Stimulated activated CD4-positive, alpha-beta T cell treated with anti-CD3 and anti-CD28 coated beads, Interleukin-4, amount 100 ng/mL, for 24 hours (primary cell): ENCODE results near the gene HOXB1.
"Not testable (repeated sequence)": the region's sequence is repeated elsewhere in the genome, so short reads cannot be mapped to it uniquely, and the experiment has no call there.

ENCODE experiments used
- DNase-seq: peaks from one replicate; pipeline ENCODE4 v3.0.0-alpha.2; 2020

HOXB1 gene

GRCh38 chr17:48515925-48516900 is 14.6 kb downstream of the HOXB1 start:
- DNase-seq = no peak

GRCh38 chr17:48514477-48514876 is 16.3 kb downstream of the HOXB1 start:
- no peak for DNase-seq

DNA sequence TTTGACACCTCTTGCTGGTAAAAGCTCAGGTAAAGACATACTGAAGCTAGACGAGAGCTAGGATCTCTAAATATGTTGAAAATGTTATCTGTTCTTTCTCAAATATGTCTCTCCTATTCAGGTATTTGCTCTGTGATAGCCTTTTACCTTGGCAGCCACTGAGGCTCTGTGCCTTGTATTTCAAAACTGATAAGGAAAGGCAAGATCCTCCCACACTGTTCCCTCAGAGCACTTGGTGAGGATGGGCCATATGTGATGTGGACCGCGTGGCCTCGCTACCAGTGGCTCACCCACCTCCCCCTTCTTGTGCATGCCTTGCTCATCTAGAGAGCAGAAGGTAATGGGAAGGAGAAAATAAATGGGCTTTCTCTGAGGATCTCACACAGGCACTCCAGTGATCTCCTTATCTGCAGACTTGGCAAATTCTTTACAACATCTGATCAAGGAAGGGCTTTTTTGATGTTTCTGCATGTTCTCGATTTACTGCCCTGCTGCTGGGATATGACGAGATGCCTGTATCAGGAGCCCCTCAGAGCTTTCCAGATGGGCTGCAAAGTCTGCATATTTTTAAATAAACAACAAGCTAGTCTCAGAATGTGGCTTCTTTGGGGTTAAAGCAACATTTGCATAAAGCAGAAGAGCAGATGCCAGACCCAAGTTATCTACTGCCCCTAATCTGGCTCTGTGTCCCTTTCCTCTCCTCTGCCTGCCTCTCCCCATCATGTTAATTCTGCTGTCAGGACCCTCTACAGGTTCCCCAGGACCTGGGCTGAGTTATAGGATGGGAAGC is 16.9 kb downstream of the HOXB1 start:
- DNase-seq = no peak

DNA sequence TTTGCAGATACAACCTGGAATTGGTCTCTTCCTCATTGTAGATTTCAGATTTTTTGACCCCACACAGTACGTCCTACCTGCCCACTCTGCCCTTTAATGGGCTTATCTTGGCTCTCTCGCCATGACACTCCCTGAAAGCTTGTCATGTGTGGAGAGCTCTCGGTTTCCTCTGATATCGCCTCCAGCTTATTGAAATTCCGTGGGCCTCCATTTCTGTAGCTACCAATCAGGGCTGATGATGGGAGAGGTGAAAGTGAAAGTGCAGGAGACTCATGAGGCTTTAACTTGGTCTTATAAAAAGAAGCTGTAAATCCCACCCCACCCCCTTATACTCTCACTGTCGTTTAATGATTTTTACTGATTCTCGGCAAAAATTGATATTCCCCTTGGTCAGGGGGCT is 17.7 kb downstream of the HOXB1 start:
- DNase-seq = peak; percentile 31

GRCh38 chr17:48510761-48511604 is 19.8 kb downstream of the HOXB1 start:
- peak; percentile 39 for DNase-seq

DNA sequence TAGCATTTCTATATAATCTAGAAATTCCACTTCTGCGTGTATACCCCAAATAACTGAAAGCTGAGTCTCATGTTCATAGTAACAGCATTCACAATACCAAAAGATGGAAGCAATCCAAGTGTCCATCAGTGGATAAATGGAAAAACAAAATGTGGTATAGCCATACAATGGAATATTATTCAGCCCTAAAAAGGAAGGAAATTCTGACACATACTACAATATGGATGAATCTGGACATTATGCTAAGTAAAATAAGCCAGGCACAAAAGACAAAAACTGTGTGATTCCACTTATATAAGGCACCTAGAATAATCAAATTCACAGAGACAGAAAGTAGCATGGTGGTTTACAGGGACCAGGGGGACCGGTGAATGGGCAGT is 20.4 kb downstream of the HOXB1 start:
- no peak for DNase-seq

DNA sequence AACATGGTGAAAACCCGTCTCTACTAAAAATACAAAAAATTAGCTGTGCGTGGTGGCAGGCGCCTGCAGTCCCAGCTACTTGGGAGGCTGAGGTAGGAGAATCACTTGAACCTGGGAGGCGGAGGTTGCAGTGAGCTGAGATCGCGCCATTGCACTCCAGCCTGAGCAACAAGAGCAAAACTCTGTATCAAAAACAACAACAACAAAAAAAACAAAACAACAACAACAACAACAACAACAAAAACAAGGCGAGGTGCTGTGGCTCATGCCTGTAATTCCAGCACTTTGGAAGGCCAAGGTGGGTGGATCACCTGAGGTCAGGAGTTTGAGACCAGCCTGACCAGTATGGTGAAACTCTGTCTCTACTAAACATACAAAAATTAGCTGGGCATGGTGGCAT is 21.1 kb downstream of the HOXB1 start:
- not testable (repeated sequence) for DNase-seq

DNA sequence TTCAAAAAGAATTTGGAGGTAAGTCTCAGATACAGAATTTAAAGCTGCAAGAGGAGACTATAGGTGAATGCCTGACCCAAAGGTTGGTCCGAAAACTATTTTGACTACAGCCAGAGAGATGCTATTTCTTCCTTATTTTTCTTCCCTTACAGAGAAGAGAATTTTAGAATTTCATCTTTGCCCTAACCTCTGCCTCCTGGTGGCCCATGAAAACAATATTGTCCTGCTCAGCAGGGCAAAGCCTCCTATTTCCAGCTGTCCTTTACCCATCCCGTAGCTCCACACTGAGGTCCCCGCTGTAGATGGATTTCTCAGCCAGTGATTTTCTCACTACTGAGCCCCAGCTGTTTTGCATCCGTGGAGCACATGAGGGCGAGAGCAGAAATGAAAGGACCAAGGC is 24.6 kb downstream of the HOXB1 start:
- no peak for DNase-seq

GRCh38 chr17:48505788-48506187 is 25.0 kb downstream of the HOXB1 start:
- peak; percentile 46 for DNase-seq

DNA sequence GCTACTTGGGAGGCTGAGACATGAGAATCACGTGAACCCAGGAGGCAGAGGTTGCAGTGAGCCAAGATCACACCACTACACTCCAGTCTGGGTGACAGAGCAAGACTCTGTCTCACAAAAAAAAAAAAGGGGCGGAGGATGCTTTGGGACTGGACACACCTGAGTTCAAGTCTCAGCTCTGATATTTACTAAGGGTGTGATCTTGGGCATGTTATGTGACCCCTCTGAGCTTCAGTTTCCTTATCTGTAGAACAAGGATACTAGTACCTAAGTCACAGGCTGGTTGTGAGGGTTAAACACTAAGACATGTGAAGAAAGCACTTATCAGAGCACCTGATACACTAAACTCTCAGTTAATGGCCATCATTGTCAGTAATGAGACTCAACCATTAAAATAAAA is 25.9 kb downstream of the HOXB1 start:
- no peak for DNase-seq

DNA sequence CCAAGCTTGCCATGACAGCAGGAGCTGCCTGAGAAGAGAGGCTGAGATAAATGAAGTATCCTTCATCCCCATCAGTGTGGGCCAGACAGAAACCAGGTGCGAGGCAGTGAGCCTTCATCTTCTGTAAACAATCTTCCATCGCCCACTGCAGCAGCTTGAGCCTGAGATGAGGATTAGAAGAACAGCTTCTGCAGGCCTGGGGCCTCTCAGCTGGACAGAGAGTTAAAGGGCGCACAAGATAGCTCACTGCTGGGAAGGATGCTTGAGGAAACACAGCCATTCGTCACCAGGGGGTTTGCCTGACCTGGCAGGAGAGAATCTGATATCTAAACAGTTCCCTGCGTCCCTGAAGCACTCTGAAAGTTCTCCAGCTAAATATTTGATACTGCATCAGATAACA is 27.1 kb downstream of the HOXB1 start:
- DNase-seq = no peak

- no peak for DNase-seq
These were observed 27.9 kb downstream of the HOXB1 start for GRCh38 chr17:48502901-48503300.

GRCh38 chr17:48502312-48502711 is 28.5 kb downstream of the HOXB1 start:
- DNase-seq = no peak

DNA sequence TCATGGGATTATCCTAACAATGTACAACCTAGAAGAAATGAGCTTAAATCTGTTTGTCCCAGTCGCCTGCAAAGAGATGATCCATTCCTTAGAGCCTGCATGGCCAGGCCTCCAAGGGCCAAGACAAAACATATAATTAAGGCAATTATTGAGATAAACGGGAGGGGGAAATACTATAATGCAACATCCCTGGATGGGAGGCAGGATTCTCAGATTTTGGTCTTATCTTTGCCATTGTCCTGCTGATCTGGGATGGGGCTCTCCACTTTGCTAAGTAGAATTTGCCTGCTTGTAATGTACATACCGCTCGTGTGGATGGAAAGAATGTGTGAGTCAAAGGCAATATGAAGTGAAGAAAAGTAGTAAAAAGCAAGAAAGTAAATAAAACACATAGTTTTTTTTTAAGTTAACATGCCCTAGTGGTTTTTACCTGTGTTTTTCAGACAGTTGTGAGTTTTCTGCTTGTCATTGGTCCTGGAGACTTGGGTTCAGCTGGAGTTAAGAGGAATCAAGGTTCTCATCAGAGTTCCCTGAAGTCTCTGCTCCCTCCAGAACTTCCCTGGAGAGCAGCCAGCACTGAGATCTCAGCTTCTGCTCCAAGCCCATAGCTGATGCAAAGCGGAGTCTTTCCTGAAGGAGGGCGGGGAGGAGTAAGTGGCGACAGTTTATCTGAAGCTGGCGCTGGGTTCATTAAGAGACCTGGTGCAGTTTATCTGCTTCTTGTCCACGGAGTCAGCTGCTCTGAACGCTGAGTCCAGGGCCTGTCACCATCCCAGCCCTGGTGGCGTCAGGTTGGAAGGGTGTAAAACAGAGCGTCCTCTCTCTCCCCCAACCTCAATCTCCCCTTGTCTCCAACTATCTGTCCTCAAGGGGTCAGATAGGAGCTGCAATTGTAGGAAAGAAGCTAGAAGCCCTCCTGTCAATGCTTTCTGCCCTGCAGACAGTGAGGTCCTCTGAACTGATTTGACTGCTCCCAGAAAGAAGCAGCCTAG is 30.1 kb downstream of the HOXB1 start:
- DNase-seq = no peak

DNA sequence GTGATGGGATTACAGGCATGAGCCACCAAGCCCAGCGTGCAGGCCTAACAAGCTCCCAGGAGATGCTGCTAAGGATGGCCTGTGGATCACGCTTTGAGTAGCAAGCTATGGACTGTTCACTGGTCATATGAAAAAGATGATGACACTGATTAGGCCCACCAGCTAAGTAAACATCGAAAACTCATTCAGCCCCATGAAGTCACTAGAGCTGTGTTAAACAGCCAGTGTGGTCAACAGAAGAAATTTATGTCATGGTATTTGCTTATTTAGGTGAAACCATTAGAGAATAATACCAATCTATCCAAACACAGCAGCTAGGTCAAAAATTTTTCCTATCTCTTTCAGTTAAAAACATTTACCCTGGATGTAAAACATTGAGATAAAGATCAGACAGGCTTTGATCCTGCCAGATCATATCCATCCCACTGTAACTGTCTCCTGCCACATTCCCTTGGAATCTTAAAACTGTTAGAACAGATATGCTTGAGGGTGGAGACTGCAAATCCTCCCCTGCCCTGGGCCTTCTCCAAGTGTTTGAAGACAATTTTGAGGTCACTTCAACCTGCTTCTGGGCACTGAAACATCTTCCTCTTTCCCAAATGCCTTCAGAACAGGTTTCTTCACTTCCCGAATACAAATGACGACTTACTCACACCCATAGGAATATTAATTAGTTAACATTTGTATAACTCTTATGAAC is 30.9 kb downstream of the HOXB1 start:
- no peak for DNase-seq

DNA sequence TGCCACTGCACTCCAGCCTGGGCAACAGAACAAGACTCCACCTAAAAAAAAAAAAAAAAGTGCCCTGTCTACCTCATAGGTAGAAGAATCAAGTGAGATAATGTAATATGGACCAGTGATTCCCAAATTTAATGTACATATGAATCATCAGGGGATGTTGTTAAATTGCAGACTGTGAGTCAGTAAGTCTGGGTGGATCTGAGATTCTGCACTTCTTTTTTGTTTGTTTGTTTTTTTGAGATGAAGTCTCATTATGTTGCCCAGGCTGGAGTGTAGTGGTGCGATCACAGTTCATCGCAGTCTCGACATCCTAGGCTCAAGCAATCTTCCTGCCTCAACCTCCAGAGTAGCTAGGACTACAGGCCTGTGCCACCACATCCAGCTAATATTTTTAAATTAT is 31.6 kb downstream of the HOXB1 start:
- DNase-seq = no peak

GRCh38 chr17:48498164-48498850 is 32.5 kb downstream of the HOXB1 start:
- no peak for DNase-seq

DNA sequence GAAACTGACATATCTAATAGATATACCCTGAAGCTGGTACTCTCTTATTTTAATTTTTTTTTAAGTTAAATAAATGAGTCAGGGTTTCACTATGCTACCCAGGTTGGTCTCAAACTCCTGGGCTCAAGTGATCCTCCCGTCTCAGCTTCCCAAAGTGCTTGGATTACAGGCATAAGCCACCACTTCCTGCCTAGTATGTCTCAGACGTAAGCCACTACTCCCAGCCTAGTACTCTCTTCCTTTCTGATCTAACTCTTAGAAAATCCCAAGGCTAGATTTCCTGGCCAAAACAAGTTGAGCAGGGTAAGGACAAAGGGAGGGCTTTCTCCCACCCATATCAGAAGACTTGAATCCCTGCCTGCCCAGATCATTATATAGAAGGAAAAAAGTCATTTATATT is 33.7 kb downstream of the HOXB1 start:
- no peak for DNase-seq

GRCh38 chr17:48494335-48494734 is 36.5 kb downstream of the HOXB1 start:
- no peak for DNase-seq
